OCI-M2 (cell line): ENCODE data around the gene MAD1L1.
"Not testable (repeated sequence)": the region's sequence is repeated elsewhere in the genome, so short reads cannot be mapped to it uniquely, and the experiment has no call there.

Experiments used
- DNase-seq: peaks from one replicate; lab custom pipeline; 2025; ENCODE audit not compliant: unreplicated experiment; lab: John Stamatoyannopoulos, UW

Gene MAD1L1

DNA sequence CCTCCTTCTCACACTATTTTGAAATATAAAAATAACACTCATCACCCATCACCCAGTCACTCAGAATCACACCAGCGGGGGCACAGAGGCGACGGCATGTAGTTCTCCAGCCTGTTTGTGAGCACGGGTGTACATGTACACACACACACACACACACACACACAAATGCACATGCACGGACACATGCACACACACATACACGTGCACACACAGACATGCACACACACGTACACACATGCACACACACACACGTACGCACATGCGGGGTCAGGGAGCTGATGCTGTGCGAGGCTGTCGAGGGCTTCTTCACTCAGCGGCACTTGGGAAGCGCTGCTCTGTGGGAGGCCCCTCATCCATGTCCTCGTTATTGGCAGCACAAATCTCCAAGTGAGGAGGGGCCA is 383.8 kb downstream of the MAD1L1 start:
- DNase-seq, result no peak

DNA sequence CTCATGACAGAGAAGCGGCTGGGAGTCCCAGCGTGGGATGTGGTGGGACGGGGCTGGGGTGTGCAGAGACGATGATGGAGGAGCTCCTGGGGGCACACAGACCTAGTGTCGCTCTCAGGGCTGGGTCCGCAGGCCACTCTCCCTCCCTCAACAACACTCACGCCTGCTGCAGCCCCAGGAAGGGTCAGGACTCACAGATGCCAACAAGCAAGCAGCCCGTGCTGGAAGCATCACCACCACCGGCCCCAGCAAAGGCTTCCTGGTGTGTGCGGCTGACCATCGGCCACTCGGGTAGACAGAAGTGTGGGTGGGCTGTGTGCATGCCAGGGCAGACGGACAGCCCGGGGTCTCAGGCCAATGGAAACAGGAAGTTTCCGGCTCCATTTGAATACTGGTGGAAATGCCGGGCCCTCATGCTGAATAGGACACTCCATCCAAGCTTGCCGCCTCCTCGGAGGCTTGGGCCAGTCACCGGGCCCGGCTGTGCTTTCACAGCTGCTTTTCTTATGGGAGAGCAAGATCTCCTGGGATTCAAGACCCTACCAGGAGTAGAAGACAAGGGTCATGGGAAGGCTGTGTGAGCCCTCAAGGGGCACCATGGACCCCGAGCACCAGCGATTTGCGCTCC is 384.6 kb downstream of the MAD1L1 start:
- no peak for DNase-seq

DNA sequence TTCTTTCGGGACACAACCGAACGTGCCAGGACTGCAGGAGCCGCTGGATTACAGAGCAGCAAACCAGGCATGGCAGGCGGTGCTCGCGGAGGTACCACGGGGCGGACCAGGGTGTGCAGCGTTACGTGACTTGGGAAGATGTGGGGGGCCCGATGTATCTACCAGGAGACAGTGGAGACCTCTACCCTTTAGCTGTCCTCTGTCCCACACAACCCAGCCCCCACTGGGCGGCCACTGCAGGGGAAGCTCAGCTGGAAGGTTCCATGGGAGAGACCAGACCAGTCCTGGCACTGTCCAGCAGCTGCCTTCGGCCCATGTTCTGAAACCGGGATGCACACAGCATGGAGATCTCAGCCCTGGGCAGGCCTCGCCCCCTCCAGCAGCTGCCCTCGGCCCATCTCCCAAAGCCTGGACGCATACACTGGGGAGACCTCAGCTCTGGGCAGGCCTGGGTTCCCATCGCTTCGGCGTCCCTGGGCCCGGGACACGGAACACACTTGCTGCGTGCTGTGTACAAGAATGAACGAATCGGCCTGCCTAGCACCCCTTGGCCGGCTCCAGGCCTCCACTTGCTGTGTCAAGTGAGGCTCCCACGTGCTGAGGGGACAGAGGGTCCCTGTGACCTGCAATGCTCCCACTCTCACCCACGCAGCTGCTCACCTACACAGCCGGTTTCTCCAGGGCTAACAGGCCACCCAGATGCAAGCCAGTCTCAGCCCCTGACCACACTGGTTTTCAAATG is 385.3 kb downstream of the MAD1L1 start:
- no peak for DNase-seq

DNA sequence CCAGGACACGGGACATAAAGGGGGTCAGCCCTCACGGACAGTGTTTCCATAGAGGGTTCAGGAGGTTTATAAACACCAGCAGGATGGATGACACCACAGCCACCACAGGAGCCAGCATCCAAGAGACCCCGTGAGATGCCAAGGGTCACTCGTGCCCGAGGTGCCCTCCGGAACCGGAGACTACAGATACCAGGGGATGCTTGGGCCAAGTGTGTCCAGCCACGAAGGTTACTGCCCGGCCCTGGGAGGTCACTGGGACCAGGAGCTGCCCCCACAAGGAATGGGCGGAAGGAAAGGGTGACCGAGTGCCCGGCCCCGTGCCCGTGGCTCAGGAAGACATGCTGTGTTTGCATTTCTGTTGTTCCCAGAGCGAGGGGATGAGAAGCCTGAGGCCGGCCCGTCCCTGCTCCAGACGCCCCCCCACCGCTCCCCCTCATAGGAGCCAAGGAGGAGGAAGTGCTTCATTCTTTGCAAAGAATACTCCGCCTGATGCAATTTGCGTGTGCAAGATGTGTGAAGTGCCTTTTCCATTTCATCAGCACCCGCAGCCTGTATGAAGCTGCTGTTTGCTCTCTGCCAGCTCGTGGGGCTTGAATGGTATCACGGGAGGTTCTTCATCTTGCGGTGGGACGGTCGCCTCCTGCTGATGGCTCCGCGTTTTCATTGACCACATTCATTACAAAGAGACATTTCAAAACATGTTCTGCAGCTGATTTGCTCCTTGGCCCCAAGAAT is 386.2 kb downstream of the MAD1L1 start:
- DNase-seq, result no peak

- DNase-seq, result no peak
Measured at GRCh38 chr7:1845536-1846311, 387.0 kb downstream of the MAD1L1 start.

DNA sequence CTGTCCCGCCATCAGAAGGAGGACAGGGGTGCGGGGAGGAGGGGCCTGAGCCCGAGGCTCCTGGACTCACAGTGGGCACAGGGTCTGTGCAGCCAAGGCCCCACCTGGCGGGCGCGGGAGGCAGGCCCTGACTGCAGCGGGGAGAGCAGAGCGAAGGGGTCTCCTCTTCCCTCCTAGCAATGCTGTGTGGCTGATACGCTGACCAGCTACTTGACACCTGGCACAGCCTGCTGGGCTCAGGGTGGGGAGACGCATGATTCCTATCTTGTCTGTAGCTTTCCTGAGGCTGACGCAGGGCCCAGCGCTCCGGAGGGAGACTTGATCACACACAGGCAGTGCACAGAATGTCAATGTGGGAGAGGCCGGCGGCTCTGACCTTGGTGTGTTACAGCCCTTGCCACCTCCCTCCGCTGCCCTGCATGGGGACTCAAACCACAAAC is 387.8 kb downstream of the MAD1L1 start:
- no peak for DNase-seq

GRCh38 chr7:1844336-1844950 is 388.3 kb downstream of the MAD1L1 start:
- no peak for DNase-seq

GRCh38 chr7:1843921-1844335 is 388.8 kb downstream of the MAD1L1 start:
- no peak for DNase-seq

- no peak for DNase-seq
Measured at GRCh38 chr7:1843271-1843861, 389.4 kb downstream of the MAD1L1 start.

DNA sequence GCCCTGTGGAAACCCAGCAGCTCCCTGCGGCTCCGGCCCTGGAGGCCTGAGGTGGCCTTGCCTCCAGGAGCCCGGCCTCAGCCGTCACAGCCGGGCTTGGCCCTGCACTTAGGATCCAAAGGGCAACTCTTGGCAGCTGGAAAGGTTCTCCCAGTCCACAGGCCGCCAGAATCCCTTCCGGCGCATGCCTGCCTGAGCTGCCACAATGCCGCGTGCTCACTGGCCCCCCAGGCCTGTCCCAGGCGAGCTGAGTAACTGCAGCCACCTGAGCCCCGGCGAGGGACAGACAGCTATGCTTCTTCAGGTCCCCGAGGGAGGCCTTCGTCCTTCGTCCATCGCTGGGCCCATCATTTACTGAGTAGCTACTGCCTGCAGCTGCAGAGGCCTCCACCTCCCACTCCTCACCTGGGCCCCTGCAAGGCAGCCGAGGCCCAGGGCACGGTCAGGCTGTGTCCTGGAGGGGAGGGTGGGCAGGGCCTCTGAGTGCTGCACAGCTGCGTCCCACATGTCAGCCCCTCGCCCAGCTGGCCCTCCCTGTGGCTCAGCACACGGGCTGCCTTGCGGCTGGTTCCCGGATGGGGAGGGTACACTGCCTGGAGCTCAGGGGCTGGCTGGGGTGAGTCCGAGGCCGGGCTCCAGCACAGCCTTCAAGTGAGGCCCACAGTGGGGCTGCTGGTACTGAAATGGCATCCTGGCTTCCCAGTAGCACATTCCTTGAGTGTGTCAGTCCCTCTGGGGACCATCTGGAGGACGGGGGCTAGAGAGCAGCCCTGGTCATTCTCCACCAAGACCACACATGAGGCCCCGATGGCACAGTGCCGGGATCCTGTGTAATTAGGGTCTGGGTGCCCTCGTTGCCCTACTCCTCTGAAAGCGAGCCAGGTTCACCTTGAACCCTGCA is 390.2 kb downstream of the MAD1L1 start:
- no peak for DNase-seq

DNA sequence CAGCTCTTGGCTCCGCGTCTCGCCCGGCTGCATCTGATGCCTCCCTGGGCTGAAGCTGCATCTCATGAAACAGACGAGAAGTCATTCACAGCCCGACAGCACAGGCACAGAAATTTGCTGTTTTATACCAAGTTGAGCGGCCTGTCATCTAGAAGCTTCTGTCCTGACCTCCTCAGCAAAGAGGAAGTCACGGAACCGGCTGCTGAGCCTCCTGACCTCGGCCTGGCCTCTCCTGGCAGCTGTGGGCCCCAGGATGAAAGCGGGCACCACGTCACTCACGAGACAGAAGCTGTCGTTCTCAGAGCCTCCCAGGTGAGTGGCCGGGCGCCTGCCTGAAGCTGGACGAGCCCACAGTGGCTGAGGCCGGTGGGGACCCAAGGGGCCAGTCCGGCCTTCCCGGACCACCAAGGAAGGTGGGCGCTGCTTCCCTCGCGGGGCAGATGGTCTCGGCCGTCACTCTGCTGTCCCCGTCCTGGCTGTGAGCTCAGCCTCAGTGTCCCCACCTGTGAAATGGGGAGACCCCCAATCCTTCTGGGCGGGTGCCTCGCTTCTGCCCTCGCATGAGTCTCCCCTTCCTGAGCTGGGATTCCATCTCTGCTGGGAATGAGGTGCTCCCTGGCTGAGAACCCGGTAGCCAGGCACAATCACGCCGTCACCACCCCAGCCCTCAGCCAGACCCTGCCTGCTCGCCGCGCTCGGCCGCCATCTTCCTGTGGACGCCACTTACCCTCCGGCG is 391.3 kb downstream of the MAD1L1 start:
- not testable (repeated sequence) for DNase-seq

DNA sequence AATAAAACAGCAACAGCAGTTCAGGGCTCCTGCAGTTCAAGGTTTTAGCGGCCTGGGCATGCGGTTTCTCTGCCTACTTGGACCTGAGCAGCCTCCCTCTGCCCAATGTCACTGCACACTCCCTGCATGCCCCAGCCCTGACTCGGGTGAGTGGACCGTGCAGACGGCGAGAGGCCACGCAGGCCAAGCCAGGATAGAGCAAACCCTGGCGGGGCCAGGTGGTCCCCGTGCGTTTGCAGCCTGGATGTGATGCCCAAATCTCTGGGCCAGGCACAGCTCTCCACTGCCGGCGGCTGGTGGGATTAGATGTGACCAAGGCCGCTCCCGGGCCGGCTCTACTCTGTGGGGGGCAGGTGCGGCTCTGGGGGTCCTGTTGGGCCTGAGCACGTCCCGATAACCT is 392.0 kb downstream of the MAD1L1 start:
- DNase-seq, result not testable (repeated sequence)

DNA sequence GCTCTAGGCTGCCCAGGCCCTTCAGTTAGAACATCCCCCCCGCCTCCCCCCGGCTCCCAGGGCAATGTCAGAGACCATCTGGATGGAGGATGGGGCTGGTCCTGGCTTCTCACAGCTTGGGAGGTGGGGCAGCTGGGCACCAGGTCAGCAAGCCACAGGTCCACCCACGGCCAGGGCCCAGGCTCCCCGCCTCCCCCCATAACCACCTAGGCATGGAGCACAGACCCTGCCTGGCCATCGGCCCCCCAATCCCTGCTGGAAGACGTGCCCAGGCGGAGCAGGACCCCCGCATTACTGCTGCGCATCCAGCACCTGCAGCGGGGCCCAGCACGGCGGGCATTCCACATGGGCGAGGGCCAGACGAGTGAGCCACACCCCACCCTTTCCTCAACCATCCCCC is 393.0 kb downstream of the MAD1L1 start:
- DNase-seq, result no peak

GRCh38 chr7:1838911-1839531 is 393.7 kb downstream of the MAD1L1 start:
- DNase-seq, result not testable (repeated sequence)

DNA sequence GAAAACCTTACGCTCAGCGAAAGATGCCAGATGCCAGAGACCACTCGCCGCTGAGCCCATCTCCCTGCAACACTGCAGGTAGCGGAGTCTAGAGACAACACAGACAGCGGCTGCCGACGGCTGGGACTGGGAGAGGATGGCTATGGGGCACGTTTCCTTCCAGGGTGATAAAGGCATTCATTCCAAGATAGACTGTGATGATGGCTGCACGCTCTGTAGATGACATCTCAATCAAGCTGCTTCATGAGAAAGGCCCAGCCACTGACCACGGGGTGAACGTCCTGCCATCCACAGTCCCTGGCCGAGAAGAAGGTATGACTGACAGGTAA is 394.2 kb downstream of the MAD1L1 start:
- DNase-seq, result not testable (repeated sequence)

DNA sequence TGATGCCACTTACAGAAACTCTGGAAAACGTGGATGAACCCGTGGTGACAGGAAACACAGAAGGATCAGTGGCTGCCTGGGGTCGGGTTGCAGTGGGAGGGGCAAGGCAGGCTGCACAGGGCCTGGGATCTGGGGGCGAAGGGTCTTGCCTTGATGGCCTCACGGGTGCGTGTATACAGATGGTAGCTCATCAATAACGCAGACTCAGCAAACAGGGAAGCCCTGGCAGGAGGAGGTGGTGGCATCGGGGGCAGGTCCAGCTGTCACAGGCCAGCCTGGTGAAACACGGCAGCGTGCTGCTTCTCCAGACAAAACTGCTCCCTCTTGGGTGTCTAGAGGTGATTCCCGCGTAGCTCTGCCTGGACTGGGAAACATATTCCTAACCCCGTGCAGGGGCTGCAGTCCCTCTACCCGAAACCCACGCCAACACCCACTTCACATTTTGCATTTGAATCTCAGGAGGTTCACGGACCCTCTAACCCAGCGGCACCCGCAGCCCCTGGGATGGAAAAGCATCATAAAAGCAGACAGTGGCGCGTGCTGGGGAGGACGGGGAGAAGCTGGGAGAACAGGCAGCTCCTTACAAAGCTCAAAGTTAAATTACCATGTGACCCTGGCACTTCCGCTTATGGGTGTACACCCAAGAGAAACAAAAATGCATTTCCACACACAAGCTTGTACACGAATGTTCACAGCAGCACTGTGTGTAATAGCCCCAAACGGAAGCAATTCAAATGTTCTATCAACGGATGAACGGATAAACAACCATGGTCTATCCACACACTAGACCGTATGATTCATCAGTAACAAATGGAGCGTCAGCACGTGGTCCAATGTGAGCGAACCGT is 394.8 kb downstream of the MAD1L1 start:
- not testable (repeated sequence) for DNase-seq

DNA sequence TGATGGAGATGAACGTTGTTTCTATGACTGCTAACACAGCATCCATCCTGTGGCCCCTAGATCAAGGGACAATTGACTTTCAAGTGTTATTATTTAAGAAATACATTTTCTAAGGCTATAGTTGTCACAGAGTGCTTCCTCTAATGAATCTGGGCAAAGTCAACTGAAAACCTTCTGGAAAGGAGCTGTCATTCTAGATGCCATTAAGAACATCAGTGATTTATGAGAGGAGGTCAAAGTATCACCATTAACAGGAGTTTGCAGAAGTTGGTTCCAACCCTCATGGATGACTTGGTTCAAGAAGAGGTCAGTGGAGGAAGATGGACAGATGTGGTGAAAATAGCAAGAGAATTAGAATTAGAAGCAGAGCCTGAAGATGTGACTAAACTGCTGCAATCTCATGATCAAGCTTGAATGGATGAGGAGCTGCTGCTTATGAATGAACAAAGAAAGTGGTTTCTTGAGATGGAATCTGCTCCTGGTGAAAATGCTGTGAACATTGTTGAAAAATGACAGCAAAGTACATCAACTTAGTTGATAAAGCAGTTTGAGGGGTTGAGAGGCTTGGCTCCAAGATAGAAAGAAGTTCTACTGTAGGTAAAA is 400.7 kb downstream of the MAD1L1 start:
- not testable (repeated sequence) for DNase-seq
